Sigmoid colon (tissue), 7 donors: ENCODE results near the gene COL1A2. TPM values are rescaled to one million over a fixed set of nuclear protein-coding genes. Genes with fewer than 3 reads are reported as not detected.

Source experiments
- DNase-seq: peaks from one replicate; pipeline ENCODE4 v3.0.0-alpha.2; 2019
- H3K27ac ChIP-seq, 4 donors: fragments of 200-600 bp; sonication (generic); one replicate each; pipeline ENCODE4 v1.5.1; 2016 to 2019; ENCODE audit warnings: mild to moderate bottlenecking in 1 of 4
- H3K27me3 ChIP-seq, 3 donors: fragments of 200-600 bp; sonication (generic); one replicate each; pipeline ENCODE4 v1.5.1; 2019; ENCODE audit warnings: mild to moderate bottlenecking in 1 of 3
- H3K36me3 ChIP-seq, 4 donors: fragments of 200-600 bp; sonication (generic); one replicate each; pipeline ENCODE4 v1.5.1; 2016 to 2019
- H3K4me1 ChIP-seq, 4 donors: fragments of 200-600 bp; sonication (generic); one replicate each; pipeline ENCODE4 v1.5.1; 2017 to 2019
- H3K4me3 ChIP-seq, 4 donors: fragments of 200-600 bp; sonication (generic); one replicate each; pipeline ENCODE4 v1.5.1; 2017 to 2019; ENCODE audit warnings: mild to moderate bottlenecking in 2 of 4, moderate library complexity in 1 of 4
- H3K9me3 ChIP-seq, 4 donors: fragments of 200-600 bp in 3 of 4; sonication (generic) in 3 of 4; one replicate each; pipeline versions ENCODE4 v1.5.1 to v1.6.1; 2013 to 2019
- EP300 ChIP-seq, 4 donors: sonication (generic); formaldehyde crosslinking; IDR thresholded peaks; one replicate each; pipeline ENCODE4 v1.6.1; 2017; ENCODE audit warnings: antibody characterized with exemption in 4 of 4
- POLR2A ChIP-seq, 2 donors: fragments of 450-650 bp; IDR thresholded peaks; one replicate each; pipeline ENCODE4 v1.6.1; 2016; ENCODE audit warnings: antibody characterized with exemption in 2 of 2, mild to moderate bottlenecking in 2 of 2, moderate library complexity in 2 of 2
- POLR2AphosphoS5 ChIP-seq, 4 donors: sonication (generic); formaldehyde crosslinking; IDR thresholded peaks; one replicate each; pipeline ENCODE4 v1.6.1; 2017; ENCODE audit warnings: antibody characterized with exemption in 4 of 4
- WGBS, 2 donors: extraction: QIAGEN DNeasy Blood & Tissue Kit; methylation state at CpG; one replicate each; pipeline ENCODE4 v1.1.7; 2013; 5-methylcytosine and 5-hydroxymethylcytosine counted together
- intact Hi-C: fragments of 100-400 bp; cut with DNase I; formaldehyde crosslinking; loops from one replicate; pipeline ENCODE4 v1.15.1; 2023
- polyA plus RNA-seq, 3 donors: library from polyadenylated mRNA; stranded (reverse); fragments of 200-250 nt; gene quantifications; one replicate each; pipeline ENCODE4 v1.2.3, GENCODE V29; 2013
- total RNA-seq, 4 donors: library from RNA; depleted of rRNA; stranded (reverse); fragments of >200 nt; gene quantifications; one replicate each; pipeline ENCODE4 v1.1.0, GENCODE V29; 2016
- TF ChIP-seq, protein P1 (sequence below), 4 experiments: fragments of 450-650 bp in 3 of 4; fragments of 200-600 bp in 1 of 4; IDR thresholded peaks; one replicate each; pipeline ENCODE4 v1.5.1; 2016 to 2019; ENCODE audit warnings: antibody characterized with exemption in 4 of 4, mild to moderate bottlenecking in 3 of 4, moderate library complexity in 2 of 4
- donor health status: healthy with polysubstance abuse.
- donor health status: Bipolar disorder and iron deficiency.
- donor health status: healthy.

The COL1A2 gene
- total and polyA plus RNA-seq, 7 donors, result 12.3 to 1,047 (median 104) TPM

DNA sequence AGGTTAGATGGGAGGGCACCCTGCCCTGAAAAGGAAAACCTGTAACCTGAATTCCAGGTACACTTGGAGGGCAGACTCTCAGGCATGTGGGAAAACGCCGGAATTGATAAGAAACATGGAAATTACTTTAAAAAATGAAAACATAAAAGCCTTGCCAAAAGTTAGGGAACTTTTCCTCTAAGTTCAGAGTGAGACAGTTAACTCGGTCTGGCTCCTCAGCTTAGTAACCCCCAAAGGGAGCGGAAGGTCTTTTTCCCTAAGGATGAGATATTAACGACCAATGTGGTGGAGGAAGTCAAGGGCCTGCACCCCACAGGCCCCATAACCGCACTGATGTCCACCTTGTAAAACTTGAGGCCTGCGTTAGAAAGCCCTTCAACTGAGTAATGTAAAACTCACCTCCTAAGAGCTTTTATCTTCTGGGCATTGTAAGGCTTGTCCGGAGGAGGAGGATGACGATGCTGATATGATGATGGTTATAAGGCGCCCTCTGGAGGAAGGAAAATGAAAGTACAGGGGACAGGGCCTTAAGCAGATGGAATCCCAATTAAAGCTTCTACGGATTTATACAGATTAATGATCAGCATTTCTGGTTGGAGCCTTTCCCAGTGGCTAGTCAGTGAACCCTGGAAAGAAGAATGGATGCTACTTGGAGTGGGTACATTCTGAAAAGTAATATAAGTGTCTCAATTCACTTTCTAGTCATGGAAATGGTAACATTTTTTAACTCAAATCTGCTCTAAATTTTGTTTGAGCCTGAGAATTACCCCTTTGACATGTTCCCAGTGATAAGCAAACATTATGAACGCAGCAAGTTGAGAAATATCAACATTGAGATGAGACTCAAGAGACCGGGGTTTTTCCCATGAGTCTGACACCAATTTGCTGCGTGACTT lies 694 bp downstream of the COL1A2 start:
- H3K27ac ChIP-seq, result peak overlapping the region; percentile 89 to 94 (median 92)
- peak; percentile 88 for DNase-seq
- TF ChIP-seq POLR2A (IDR thresholded peaks at IDR 0.05) (peak in 1 of 2 donors; percentile 6), EP300 (IDR thresholded peaks at IDR 0.05) (no peak), POLR2AphosphoS5 (IDR thresholded peaks at IDR 0.05) (peak; percentile 48 to 72 (median 70))
- TF ChIP-seq, protein P1, sequence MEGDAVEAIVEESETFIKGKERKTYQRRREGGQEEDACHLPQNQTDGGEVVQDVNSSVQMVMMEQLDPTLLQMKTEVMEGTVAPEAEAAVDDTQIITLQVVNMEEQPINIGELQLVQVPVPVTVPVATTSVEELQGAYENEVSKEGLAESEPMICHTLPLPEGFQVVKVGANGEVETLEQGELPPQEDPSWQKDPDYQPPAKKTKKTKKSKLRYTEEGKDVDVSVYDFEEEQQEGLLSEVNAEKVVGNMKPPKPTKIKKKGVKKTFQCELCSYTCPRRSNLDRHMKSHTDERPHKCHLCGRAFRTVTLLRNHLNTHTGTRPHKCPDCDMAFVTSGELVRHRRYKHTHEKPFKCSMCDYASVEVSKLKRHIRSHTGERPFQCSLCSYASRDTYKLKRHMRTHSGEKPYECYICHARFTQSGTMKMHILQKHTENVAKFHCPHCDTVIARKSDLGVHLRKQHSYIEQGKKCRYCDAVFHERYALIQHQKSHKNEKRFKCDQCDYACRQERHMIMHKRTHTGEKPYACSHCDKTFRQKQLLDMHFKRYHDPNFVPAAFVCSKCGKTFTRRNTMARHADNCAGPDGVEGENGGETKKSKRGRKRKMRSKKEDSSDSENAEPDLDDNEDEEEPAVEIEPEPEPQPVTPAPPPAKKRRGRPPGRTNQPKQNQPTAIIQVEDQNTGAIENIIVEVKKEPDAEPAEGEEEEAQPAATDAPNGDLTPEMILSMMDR (IDR thresholded peaks at IDR 0.05), result peak; percentile 80 to 96 (median 88)
- peaks cover 0 to 66% (median 54%) of the 10 kb centered on the region in 4 donors for H3K4me1 ChIP-seq
- peak overlapping the region; percentile 52 to 72 (median 61) for H3K4me3 ChIP-seq
- intact Hi-C loops, result loop anchor here (1.0 to 10.0 kb wide), 4 partner anchors 21 to 481 kb away; partner anchors contain the start of gene SGCE
- no peaks in the 10 kb centered on the region for H3K27me3 ChIP-seq
- no peaks in the 10 kb centered on the region for H3K9me3 ChIP-seq
- H3K36me3 ChIP-seq, result peaks cover 4 to 30% (median 11%) of the 10 kb centered on the region in 4 donors
- 22 to 25% methylated on average over 14 of the region's 14 CpGs for WGBS, 2 donors

DNA sequence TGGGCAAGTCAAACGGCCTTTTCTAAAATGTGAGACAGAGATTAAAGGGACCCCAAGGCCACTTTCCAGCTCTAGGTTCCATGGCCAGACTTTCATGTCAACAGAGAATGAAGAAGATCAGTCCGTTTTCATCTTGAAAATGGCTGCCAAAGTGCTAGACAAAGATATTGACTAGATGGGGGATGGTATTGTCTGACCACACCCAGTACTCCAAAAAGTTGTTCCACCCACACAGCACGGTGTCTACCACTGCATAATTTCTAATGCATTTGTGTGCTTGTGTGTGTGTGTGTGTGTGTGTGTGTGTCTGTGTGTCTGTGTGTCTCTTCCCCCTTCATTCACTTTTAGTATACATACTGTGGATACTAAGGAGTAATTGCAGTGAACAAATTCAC lies 1.3 kb downstream of the COL1A2 start:
- intact Hi-C loops, result loop anchor here (5.0 to 10.0 kb wide), 2 partner anchors 261 to 481 kb away; partner anchors contain the start of gene SGCE
- Histone ChIP-seq H3K36me3 (peaks cover 4 to 37% (median 17%) of the 10 kb centered on the region in 4 donors), H3K27ac (peak overlapping the region; percentile 89 to 94 (median 92)), H3K27me3 (no peaks in the 10 kb centered on the region), H3K4me3 (peak overlapping the region; percentile 52 to 72 (median 61)), H3K4me1 (peaks cover 0 to 72% (median 58%) of the 10 kb centered on the region in 4 donors), H3K9me3 (no peaks in the 10 kb centered on the region)
- no peak for DNase-seq
- TF ChIP-seq, protein P1 (IDR thresholded peaks at IDR 0.05), result no peak
- peak in 2 of 4 donors; percentile 25 to 26 for TF ChIP-seq POLR2AphosphoS5 (IDR thresholded peaks at IDR 0.05)
- WGBS, 2 donors, result 35 to 54% methylated on average over 3 of the region's 3 CpGs

DNA sequence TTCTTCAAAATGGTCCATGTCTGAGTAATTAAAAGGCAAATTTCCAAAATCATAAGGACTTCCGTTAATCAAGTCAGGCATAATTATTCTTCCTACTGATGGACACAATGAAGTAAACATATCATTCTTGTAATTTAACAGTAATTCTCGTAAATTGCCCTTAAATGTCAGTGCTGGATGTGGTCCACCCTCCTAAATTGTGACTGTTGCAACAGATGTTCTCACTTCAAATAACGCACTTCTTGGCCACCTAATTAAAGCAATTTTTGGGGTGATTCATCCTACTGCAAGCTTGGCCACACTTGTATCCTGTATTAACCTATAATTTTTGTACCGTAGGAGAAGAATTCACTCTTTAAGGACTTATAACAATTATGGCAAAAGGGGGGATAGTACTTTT lies 1.9 kb downstream of the COL1A2 start:
- H3K9me3 ChIP-seq, result no peaks in the 10 kb centered on the region
- H3K4me1 ChIP-seq, result peaks cover 0 to 75% (median 58%) of the 10 kb centered on the region in 4 donors
- DNase-seq, result no peak
- peaks cover 4 to 42% (median 20%) of the 10 kb centered on the region in 4 donors for H3K36me3 ChIP-seq
- H3K27me3 ChIP-seq, result no peaks in the 10 kb centered on the region
- H3K27ac ChIP-seq, result peak overlapping the region; percentile 89 to 94 (median 92)
- H3K4me3 ChIP-seq, result peak overlapping the region; percentile 52 to 72 (median 61)
- intact Hi-C loops, result loop anchor here (5.0 to 10.0 kb wide), 2 partner anchors 261 to 482 kb away; partner anchors contain the start of gene SGCE
- 65 to 72% methylated on average over 4 of the region's 4 CpGs for WGBS, 2 donors
- TF ChIP-seq POLR2A (IDR thresholded peaks at IDR 0.05) (no peak), POLR2AphosphoS5 (IDR thresholded peaks at IDR 0.05) (peak in 3 of 4 donors; percentile 35 to 43 (median 42))
- TF ChIP-seq, protein P1 (IDR thresholded peaks at IDR 0.05), result no peak

DNA sequence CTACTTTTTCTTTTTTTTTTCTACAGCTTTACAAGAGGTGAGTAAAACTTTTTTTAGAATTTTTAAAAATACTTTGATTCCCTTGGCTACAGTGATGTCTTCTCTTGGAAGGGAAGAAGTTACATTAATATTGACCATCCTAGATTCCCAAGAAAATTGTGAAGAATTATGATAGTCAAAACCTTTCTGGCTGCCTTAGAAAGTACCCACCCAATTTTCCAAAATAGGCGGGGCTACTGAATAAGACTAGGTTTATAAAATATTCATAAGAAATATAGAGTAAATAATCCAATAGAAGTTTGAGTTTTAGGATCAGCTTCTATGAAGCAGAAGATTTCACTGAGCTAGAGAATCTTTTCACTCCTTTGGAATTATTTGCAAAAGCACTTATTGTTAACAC lies 3.0 kb downstream of the COL1A2 start:
- no peaks in the 10 kb centered on the region for H3K9me3 ChIP-seq
- 59 to 80% methylated on average over 1 of the region's 1 CpG for WGBS, 2 donors
- intact Hi-C loops, result loop anchor here (5.0 to 10.0 kb wide), 2 partner anchors 260 to 483 kb away; partner anchors contain the start of gene SGCE
- peaks cover 0 to 77% (median 56%) of the 10 kb centered on the region in 4 donors for H3K4me1 ChIP-seq
- no peak for DNase-seq
- H3K4me3 ChIP-seq, result peak overlapping the region in 2 of 4 donors; percentile 58 to 72
- peak overlapping the region; percentile 30 to 94 (median 90) for H3K27ac ChIP-seq
- no peak for TF ChIP-seq EP300 (IDR thresholded peaks at IDR 0.05)
- peaks cover 4 to 54% (median 31%) of the 10 kb centered on the region in 4 donors for H3K36me3 ChIP-seq
- no peaks in the 10 kb centered on the region for H3K27me3 ChIP-seq

DNA sequence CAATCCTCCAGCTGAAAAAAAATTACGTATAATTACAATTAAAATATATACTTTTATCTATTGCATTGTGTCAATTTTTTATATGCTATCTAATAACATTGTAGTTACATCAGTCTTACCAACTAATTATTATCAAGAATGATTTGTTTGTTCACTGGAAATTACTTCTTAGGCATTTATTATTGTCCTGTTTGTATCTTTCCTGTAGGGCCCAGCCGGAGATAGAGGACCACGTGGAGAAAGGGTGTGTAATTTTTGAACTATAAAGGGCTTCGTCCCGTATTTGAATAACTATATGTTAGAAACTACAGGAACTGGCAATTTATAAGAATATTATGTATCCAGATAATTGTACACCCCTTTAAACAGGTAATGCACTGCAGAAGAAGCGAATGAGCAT lies 4.1 kb downstream of the COL1A2 start:
- no peaks in the 10 kb centered on the region for H3K27me3 ChIP-seq
- TF ChIP-seq POLR2A (IDR thresholded peaks at IDR 0.05) (no peak), EP300 (IDR thresholded peaks at IDR 0.05) (no peak), POLR2AphosphoS5 (IDR thresholded peaks at IDR 0.05) (no peak)
- TF ChIP-seq, protein P1 (IDR thresholded peaks at IDR 0.05), result no peak
- peak overlapping the region in 1 of 4 donors; percentile 89 for H3K27ac ChIP-seq
- peaks cover 4 to 65% (median 41%) of the 10 kb centered on the region in 4 donors for H3K36me3 ChIP-seq
- WGBS, 2 donors, result 50 to 59% methylated on average over 6 of the region's 6 CpGs
- intact Hi-C loops, result loop anchor here (5.0 to 10.0 kb wide), 2 partner anchors 258 to 484 kb away; partner anchors contain the start of gene SGCE
- peak overlapping the region in 2 of 4 donors; percentile 58 to 72 for H3K4me3 ChIP-seq
- no peak for DNase-seq
- peaks cover 0 to 75% (median 49%) of the 10 kb centered on the region in 4 donors for H3K4me1 ChIP-seq
- H3K9me3 ChIP-seq, result no peaks in the 10 kb centered on the region
